SIG-M5 (cell line): ENCODE results near the gene SMG1.

Source experiments
- DNase-seq: peaks from one replicate; lab custom pipeline; 2025; lab: John Stamatoyannopoulos, UW

Gene SMG1

GRCh38 chr16:18842565-18842964, 83.6 kb downstream of the SMG1 start:
- no peak for DNase-seq

GRCh38 chr16:18841833-18842525, 84.2 kb downstream of the SMG1 start:
- DNase-seq, result no peak

DNA sequence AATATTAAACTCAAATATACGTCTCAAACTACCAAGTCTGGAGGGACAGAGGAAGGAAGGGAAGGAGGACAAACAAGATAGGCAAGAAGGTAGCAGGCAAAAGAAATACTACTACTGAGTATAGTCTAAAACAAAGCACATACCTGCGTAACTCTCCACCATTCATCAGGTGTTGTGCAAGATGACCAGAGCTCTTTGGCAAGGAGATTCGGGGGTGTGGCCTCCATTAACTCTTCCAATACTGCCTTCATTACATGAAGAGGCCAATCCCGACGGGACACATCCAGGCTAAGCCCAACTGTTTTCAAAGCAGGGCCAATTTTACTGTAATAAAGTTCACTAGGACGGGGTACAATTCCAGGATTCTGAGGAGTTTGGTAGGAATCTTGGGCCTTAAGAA, 86.7 kb downstream of the SMG1 start:
- no peak for DNase-seq

- no peak for DNase-seq
Measured at GRCh38 chr16:18836702-18837101, 89.5 kb downstream of the SMG1 start.

DNA sequence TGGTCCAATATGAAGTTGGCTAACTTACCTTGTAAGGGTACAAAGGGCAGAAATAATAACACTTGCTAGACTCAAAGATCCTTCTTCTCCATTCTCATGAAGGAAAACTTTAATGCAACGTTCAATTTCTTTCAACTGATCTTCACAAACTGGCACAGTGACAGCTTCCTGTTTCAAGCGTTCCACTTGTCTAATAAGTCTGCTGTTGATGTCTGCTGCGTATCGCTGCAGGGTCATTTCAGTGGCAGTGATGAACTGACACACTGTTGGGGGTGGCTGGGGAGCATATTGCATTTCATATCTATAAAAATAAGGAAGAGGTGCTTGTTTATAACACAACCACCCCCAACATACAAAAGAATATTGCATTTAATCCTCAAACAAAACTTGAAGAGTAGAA, 91.3 kb downstream of the SMG1 start:
- no peak for DNase-seq

GRCh38 chr16:18833707-18834505, 92.3 kb downstream of the SMG1 start:
- no peak for DNase-seq

- DNase-seq, result no peak
Measured at GRCh38 chr16:18832613-18833012, 93.6 kb downstream of the SMG1 start.

DNA sequence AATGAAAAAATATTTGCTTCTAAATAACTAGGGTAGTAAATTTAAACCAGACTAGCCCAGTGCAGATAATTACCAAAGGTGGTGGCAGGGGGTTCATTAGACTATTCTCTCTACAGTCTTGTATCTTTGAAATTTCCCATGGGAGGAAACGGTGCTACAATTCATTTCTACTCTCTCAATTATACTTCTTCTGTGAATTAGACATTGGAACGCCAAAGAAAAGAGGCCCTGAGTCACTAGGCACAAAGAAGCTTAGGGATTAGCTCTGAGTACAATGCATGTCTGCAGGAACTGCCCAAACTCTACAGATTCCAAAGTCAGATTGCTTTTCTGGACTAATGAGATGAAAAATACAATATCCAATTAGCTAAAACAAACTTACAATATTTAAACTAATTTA, 94.2 kb downstream of the SMG1 start:
- DNase-seq, result no peak

- DNase-seq, result no peak
Measured at GRCh38 chr16:18829251-18829650, 97.0 kb downstream of the SMG1 start.

DNA sequence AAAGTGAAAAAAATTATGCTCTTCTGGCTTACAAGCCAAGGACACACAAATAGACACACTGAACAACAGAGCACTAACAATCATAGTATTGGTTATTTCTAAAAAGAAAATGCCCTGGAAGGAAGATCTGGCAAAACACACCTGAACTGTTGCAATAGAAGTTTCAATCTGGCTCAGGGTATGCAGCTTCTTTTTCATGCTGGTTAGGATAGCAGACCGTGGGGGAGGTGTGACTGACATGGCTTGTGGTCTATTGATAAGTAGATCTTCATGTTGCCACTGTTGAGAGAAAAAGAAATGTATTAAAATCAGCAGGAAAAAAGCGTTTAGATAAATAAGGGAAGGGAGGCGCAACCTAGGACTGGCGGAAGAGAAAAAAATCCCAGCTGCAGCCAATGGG, 98.3 kb downstream of the SMG1 start:
- no peak for DNase-seq

DNA sequence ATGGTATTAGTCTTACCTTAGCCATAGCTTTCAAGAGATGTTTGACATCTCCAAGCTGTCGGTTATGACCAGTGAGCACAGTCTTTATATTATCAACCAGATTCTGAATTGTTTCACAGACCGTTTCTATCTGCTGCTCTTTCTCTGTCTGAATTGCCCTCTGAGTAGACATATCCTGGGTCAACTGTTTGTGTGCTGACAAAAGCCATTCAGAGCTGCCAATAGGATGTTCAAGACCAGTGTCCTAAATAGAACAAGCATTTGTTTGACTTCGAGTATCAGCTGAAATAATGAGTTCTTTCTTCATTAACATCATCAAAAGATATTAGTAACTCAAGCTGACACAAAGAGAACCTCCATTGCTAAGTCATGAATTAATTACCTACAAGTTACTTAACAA, 109.9 kb downstream of the SMG1 start:
- no peak for DNase-seq

DNA sequence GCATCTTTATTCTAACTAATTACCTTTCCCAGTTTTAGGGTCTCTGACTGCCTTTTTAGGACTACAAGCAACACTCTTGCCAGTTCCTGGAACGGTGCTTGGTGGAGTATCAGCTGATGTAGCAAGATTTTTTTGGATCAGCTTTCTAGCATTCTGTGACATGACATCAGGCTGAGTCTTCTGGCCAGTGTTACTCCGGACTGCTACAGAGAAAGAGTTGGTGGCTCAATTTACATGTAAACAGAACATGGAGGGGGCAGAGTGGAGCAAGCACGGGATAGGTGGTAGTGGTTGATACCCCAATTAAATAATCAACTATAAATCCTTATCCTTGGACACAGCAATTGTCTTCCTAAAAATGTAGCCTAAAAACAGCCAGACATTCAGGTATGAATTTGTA, 114.3 kb downstream of the SMG1 start:
- no peak for DNase-seq

- DNase-seq, result no peak
Measured at GRCh38 chr16:18809165-18809564, 117.0 kb downstream of the SMG1 start.

GRCh38 chr16:18805257-18805773, 120.9 kb downstream of the SMG1 start:
- DNase-seq, result no peak

- DNase-seq, result no peak
Measured at GRCh38 chr16:18804540-18804939, 121.7 kb downstream of the SMG1 start.

DNA sequence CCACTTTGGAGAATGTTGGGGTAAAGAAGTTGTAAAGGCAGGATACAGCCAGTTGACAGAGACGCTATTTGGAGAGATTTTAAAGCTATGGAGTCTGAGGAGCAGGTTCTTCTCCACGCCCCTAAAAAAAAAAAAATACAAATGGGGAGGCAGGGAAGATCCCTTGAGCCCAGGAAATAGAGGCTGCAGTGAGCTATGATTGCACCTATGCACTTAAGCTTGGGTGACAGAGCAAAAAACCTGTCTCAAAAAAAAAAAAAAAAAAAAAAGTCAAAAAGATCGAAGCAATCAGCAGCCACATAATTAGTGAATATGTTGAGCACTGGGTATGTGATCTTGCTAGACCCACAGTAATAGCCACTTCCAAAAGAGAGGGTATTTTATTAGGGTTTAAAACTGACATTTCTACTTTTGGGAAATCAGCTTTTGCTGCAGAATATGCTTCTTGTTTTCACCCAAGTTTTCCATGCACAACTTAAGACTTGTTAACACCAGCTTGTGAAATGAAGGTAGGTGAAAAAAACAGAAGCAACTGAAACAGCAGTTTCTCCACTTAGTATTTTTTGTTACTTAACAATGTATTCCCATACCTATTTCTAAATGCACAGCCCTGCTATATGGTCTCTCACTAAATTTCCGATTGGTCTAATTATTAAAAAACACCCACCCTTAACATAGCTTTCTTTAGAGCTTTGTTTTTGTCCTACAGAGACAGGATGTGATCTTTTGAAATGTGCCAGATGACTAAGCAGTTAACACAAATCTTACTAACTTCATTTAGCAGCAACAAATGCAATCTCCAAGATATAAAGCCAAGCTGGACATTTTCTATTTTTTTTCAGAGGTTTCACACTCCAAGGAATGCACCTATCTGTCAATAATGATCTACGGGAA, 122.4 kb downstream of the SMG1 start:
- no peak for DNase-seq

DNA sequence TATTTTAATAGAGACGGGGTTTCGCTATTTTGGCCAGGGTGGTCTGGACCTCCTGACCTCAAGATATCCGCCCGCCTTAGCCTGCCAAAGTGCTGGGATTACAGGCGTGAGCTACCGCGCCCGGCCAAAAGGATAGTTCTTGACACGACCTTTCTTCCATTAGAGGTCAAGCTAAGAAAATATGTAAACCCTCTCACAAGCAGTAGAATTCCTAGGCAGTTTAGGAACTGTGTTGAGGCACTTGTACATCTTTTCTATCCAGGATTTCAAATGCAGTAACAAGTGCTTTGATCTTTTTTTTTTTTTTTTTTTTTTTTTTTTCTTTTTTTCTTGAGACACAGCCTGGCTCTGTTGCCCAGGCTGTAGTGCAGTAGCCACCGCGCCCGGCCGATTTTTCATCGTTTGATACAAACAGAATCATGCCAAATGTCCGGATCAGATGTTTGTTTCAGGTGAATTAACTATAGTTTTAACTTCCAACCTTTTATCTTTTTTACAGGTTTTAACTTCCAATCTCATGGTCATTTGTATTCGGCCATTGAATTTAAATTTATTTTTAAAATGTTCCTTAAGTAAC, 123.4 kb downstream of the SMG1 start:
- no peak for DNase-seq

DNA sequence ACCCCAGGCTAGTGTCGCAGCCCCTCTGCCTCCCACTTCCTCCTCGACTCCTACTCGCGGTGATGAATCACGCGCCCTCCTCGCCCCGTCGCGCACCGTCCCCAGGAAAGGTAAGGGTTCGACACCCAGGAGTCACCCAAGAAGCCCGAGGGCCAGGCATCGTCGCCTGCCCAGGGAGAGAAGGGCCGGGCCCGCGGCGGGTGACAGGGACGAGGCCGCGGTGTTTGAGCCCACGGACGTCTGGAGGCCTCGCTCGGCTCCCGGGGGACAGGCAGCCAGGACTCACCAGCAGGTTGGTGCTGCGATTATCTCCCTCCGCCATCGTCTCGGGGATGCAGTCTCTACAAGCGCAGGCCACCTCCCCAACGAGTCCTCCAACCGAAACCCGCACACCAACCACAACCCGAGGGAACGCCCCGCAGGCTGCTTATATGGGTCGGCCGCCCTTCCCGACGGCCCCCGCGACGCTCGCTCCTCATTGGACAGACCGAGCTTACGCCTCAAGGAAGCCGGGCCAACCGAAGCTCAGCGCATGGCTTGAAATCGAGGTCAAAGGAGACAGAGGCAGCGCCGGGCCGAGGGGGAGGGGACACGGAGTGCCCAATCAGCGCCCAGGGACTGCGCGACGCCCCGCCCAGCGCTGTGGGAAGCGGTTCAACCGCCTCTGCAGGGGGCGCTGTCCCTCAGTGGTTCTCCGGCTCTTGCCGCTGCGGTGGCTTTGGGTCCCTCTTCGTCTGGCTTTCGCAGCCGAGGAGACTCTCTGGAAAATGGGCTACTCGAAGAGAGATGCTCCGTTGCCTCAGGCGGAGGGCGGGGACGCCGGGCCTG, 124.8 kb downstream of the SMG1 start, which contains the start of gene ARL6IP1:
TSS of gene ARL6IP1 (minus strand) at position 405 of the 828 bp plus-strand sequence. CDS start at position 322, 83 bp downstream.
- peak; percentile 85 for DNase-seq

DNA sequence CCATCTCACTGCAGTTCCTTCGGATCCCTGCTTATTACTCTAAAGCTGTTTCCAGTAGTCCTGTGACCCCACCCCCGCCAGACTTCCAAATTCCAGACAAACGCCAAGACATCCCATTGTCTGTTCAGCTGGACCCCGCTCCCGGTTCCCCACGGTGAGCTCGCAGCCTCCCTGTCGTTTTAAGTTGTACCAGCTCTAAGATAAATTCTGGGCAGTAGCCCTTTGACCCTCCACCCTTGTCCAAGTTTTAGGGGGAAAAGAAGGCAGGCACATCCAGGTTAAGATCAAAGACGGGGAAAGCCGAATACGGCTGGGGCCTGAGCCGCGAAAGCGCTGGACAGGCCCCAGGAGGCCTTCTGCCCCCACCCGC, 125.4 kb downstream of the SMG1 start:
- no peak for DNase-seq

DNA sequence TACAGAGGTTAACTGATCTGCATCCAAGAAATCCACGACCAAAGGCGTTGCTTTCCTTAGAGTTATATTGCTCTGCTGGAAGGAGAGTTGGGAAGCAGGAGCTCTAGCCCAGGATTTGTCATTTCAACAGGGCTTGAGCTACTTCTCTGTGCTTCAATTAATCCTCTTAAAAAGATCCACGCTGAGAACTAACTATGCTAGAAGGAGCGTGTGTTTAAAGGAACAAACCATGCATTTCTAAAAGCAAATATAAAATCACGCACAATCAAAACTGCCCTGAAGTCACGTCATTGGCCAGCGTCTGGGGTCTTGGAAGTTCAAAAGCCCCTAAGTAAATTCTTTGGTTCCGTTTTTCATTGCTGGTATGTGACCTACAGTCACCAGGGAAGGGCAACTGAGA, 125.9 kb downstream of the SMG1 start:
- DNase-seq, result no peak

GRCh38 chr16:18799500-18799899, 126.7 kb downstream of the SMG1 start:
- DNase-seq, result no peak
